Activated CD4-positive, alpha-beta T cell treated with anti-CD3 and anti-CD28 coated beads for 1 hour (primary cell): ENCODE data around the gene CCDC137.
"Not testable (repeated sequence)": the region's sequence is repeated elsewhere in the genome, so short reads cannot be mapped to it uniquely, and the experiment has no call there.

ENCODE experiments used
- DNase-seq: peaks from one replicate; pipeline ENCODE4 v3.0.0-alpha.2; 2020

Gene CCDC137

GRCh38 chr17:81666342-81667191 is at the start of gene CCDC137, which contains the start of gene OXLD1:
CCDC137 (plus strand) TSS chr17:81666737; CDS start chr17:81666767, 30 bp downstream.
OXLD1 (minus strand) TSS chr17:81666605; CDS start chr17:81666577, 28 bp downstream.
- peak; percentile 83 for DNase-seq

- no peak for DNase-seq
Measured at GRCh38 chr17:81616877-81617276, 49.7 kb upstream of the CCDC137 start.

- not testable (repeated sequence) for DNase-seq
Measured at GRCh38 chr17:81618307-81618706, 48.2 kb upstream of the CCDC137 start.

- no peak for DNase-seq
Measured at GRCh38 chr17:81621494-81622130, 44.9 kb upstream of the CCDC137 start.

GRCh38 chr17:81630274-81630673 is 36.3 kb upstream of the CCDC137 start:
- DNase-seq: no peak

GRCh38 chr17:81631482-81631881 is 35.1 kb upstream of the CCDC137 start:
- no peak for DNase-seq

- DNase-seq: no peak
Measured at GRCh38 chr17:81635431-81635830, 31.1 kb upstream of the CCDC137 start.

- no peak for DNase-seq
Measured at GRCh38 chr17:81635973-81636504, 30.5 kb upstream of the CCDC137 start.

GRCh38 chr17:81636505-81637288 is 29.8 kb upstream of the CCDC137 start, which contains the start of the genes NPLOC4 and TSPAN10:
NPLOC4 (minus strand) TSS chr17:81637112; CDS start chr17:81636930, 182 bp downstream.
TSPAN10 (plus strand) TSS chr17:81637196; CDS start chr17:81642413, 5,217 bp downstream.
- peak; percentile 81 for DNase-seq

GRCh38 chr17:81638683-81639082 is 27.9 kb upstream of the CCDC137 start:
- no peak for DNase-seq

- no peak for DNase-seq
Measured at GRCh38 chr17:81640011-81640410, 26.5 kb upstream of the CCDC137 start.

- DNase-seq: no peak
Measured at GRCh38 chr17:81641825-81642489, 24.6 kb upstream of the CCDC137 start.

- DNase-seq: no peak
Measured at GRCh38 chr17:81644496-81644895, 22.0 kb upstream of the CCDC137 start.

- DNase-seq: no peak
Measured at GRCh38 chr17:81644976-81645952, 21.3 kb upstream of the CCDC137 start.

GRCh38 chr17:81646869-81647600 is 19.5 kb upstream of the CCDC137 start:
- no peak for DNase-seq

- DNase-seq: no peak
Measured at GRCh38 chr17:81647640-81648012, 18.9 kb upstream of the CCDC137 start.

- DNase-seq: no peak
Measured at GRCh38 chr17:81648013-81648706, 18.4 kb upstream of the CCDC137 start.

GRCh38 chr17:81648707-81649085 is 17.8 kb upstream of the CCDC137 start:
- no peak for DNase-seq

GRCh38 chr17:81650951-81651350 is 15.6 kb upstream of the CCDC137 start:
- DNase-seq: no peak

GRCh38 chr17:81651692-81652091 is 14.8 kb upstream of the CCDC137 start:
- no peak for DNase-seq
